HepG2 (cell line): Measurements from ENCODE around the gene SLC2A10. TPM values are rescaled to one million over a fixed set of nuclear protein-coding genes. Genes with fewer than 3 reads are reported as not detected.

Source experiments
- BHLHE40 ChIP-seq: IDR thresholded peaks from 2 replicates; pipeline ENCODE4 v1.6.1; 2011; ENCODE audit warnings: low read length, improper control_type of control experiment
- GMEB1 ChIP-seq: sonication (generic); formaldehyde crosslinking; IDR thresholded peaks from 2 replicates; pipeline ENCODE4 v1.5.1; 2020; ENCODE audit warnings: missing genetic modification reagents, mild to moderate bottlenecking, borderline replicate concordance
- PAX8 ChIP-seq: sonication (generic); formaldehyde crosslinking; IDR thresholded peaks from 2 replicates; pipeline ENCODE4 v1.8.0; 2022; ENCODE audit warnings: mild to moderate bottlenecking, missing genetic modification reagents, borderline replicate concordance
- SMAD1 ChIP-seq: sonication (generic); formaldehyde crosslinking; IDR thresholded peaks from 2 replicates; pipeline ENCODE4 v1.4.0; 2020; ENCODE audit warnings: missing genetic modification reagents, low read depth, mild to moderate bottlenecking, borderline replicate concordance
- ZNF235 ChIP-seq: sonication (generic); formaldehyde crosslinking; IDR thresholded peaks from 2 replicates; pipeline ENCODE4 v1.8.1; 2023; ENCODE audit warnings: mild to moderate bottlenecking, missing genetic modification reagents, borderline replicate concordance
- ZNF274 ChIP-seq: sonication (generic); formaldehyde crosslinking; IDR thresholded peaks from 2 replicates; pipeline ENCODE4 v1.5.1; 2020; ENCODE audit warnings: mild to moderate bottlenecking, missing genetic modification reagents
- polyA plus RNA-seq, 8 experiments: library from polyadenylated mRNA; depleted of rRNA in 3 of 8; stranded (reverse) in 7 of 8; unstranded in 1 of 8; fragments of >200 nt; fragmentation: Illumina TruSeq in 4 of 8; extraction: Trizol in 4 of 8; gene quantifications; 2 replicates each; pipeline versions ENCODE4 v1.2.1 to v1.2.3, GENCODE V29; 2011 to 2016; ENCODE audit warnings: low read depth in 4 of 8, missing spikeins in 1 of 8, mixed read lengths in 1 of 8; ENCODE audit not compliant: insufficient read depth in 1 of 8
- total RNA-seq, 5 experiments: library from RNA; depleted of rRNA; stranded (reverse); fragments of >200 nt; fragmentation: Illumina TruSeq; extraction: Trizol; gene quantifications; 2 replicates each; pipeline ENCODE4 v1.2.3, GENCODE V29; 2016; ENCODE audit warnings: low read depth in 1 of 5
- TF ChIP-seq, protein P1 (sequence below): sonication (generic); formaldehyde crosslinking; IDR thresholded peaks from 2 replicates; pipeline ENCODE4 v1.4.0; 2020; ENCODE audit warnings: mild to moderate bottlenecking, missing genetic modification reagents
- TF ChIP-seq, protein P2 (sequence below): sonication (generic); formaldehyde crosslinking; IDR thresholded peaks from 2 replicates; pipeline ENCODE4 v1.4.0; 2020; ENCODE audit warnings: missing genetic modification reagents
- TF ChIP-seq, protein P3 (sequence below): sonication (generic); formaldehyde crosslinking; IDR thresholded peaks from 2 replicates; pipeline ENCODE4 v1.4.0; 2020; ENCODE audit warnings: missing genetic modification reagents, borderline replicate concordance

SLC2A10 gene
- total and polyA plus RNA-seq, 2 of the 13 experiments (the other 11 are each of a cell fraction or from before 2014, with no cell fraction given) = 16.0 to 18.4 TPM

DNA sequence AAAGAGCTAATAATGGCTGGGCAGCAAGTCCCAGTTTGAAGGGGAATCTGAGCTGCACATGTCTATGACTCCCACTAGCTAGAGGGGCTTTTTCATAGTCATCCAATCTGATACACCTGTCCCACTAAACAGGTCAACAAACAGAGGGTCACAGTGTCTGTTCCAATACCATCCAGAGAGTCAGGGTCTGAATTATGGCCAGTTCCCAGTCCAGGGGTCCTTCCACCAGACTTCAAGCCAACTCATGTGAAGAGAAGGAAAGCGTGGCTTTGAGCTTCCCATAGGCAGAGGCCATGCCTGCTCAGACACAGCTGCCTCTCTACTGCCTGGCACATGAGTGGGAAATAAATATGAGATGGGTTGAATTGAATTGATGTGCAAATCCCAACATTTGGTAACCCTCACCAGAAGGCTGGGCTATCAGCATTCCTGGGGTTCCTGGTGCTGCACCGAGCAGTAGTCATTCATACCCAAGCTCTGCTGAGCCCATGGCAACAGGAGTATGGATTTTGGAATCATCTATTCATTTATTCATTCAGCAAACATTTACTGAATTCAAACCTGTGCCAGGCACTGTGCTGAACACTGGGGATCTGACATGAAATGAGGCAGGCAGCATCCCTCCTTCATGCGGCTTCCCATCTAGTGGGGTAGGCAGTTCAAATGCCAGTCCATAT, 37.4 kb upstream of the SLC2A10 start (continued):
- TF ChIP-seq, protein P1, sequence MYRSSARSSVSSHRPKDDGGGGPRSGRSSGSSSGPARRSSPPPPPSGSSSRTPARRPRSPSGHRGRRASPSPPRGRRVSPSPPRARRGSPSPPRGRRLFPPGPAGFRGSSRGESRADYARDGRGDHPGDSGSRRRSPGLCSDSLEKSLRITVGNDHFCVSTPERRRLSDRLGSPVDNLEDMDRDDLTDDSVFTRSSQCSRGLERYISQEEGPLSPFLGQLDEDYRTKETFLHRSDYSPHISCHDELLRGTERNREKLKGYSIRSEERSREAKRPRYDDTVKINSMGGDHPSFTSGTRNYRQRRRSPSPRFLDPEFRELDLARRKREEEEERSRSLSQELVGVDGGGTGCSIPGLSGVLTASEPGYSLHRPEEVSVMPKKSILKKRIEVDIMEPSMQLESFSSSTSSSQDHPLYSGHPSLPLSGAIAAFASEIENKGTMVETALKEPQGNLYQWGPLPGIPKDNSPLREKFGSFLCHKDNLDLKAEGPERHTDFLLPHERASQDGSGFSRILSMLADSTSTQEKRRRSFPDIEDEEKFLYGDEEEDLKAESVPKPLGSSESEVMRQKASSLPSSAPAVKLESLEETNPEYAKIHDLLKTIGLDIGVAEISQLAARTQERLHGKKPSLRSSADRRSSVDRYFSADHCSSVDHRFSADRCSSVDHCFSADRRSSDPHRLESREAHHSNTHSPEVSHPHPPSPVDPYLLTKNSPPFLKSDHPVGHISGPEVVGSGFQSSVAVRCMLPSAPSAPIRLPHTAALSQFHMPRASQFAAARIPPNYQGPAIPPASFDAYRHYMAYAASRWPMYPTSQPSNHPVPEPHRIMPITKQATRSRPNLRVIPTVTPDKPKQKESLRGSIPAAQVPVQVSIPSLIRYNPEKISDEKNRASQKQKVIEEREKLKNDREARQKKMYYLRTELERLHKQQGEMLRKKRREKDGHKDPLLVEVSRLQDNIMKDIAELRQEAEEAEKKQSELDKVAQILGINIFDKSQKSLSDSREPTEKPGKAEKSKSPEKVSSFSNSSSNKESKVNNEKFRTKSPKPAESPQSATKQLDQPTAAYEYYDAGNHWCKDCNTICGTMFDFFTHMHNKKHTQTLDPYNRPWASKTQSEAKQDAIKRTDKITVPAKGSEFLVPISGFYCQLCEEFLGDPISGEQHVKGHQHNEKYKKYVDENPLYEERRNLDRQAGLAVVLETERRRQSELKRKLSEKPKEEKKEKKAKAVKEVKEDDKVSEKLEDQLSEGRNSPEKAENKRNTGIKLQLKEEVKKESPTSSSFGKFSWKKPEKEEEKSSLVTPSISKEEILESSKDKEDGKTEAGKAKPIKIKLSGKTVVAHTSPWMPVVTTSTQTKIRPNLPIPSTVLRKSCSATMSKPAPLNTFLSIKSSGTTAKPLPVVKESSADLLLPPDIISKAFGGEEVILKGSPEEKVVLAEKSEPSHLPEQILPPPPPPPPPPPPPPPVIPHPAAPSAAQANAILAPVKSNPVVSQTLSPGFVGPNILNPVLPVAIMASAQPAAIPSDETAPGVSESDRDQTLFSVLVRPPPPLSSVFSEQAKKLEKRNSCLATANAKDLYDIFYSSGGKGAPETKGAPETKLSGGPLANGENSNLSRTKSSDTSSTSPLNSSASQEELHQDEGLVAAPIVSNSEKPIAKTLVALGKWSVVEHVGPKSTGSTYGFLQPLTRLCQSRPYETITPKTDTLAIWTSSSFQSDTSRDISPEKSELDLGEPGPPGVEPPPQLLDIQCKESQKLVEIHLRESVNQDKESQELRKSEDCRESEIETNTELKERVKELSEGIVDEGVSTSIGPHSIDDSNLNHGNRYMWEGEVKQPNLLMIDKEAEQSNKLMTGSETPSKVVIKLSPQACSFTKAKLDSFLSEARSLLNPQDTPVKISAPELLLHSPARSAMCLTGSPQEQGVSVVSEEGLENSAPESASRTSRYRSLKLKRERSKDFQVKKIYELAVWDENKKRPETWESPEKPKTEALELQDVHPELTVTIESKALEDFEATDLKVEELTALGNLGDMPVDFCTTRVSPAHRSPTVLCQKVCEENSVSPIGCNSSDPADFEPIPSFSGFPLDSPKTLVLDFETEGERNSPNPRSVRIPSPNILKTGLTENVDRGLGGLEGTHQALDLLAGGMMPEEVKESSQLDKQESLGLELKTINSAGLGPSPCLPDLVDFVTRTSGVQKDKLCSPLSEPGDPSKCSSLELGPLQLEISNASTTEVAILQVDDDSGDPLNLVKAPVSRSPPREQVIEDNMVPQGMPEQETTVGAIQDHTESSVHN = 0 out of 2 replicates have a peak, but pooled peaks have one; percentile 57
- TF ChIP-seq, protein P2, sequence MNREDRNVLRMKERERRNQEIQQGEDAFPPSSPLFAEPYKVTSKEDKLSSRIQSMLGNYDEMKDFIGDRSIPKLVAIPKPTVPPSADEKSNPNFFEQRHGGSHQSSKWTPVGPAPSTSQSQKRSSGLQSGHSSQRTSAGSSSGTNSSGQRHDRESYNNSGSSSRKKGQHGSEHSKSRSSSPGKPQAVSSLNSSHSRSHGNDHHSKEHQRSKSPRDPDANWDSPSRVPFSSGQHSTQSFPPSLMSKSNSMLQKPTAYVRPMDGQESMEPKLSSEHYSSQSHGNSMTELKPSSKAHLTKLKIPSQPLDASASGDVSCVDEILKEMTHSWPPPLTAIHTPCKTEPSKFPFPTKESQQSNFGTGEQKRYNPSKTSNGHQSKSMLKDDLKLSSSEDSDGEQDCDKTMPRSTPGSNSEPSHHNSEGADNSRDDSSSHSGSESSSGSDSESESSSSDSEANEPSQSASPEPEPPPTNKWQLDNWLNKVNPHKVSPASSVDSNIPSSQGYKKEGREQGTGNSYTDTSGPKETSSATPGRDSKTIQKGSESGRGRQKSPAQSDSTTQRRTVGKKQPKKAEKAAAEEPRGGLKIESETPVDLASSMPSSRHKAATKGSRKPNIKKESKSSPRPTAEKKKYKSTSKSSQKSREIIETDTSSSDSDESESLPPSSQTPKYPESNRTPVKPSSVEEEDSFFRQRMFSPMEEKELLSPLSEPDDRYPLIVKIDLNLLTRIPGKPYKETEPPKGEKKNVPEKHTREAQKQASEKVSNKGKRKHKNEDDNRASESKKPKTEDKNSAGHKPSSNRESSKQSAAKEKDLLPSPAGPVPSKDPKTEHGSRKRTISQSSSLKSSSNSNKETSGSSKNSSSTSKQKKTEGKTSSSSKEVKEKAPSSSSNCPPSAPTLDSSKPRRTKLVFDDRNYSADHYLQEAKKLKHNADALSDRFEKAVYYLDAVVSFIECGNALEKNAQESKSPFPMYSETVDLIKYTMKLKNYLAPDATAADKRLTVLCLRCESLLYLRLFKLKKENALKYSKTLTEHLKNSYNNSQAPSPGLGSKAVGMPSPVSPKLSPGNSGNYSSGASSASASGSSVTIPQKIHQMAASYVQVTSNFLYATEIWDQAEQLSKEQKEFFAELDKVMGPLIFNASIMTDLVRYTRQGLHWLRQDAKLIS = no peak
- TF ChIP-seq, protein P3, sequence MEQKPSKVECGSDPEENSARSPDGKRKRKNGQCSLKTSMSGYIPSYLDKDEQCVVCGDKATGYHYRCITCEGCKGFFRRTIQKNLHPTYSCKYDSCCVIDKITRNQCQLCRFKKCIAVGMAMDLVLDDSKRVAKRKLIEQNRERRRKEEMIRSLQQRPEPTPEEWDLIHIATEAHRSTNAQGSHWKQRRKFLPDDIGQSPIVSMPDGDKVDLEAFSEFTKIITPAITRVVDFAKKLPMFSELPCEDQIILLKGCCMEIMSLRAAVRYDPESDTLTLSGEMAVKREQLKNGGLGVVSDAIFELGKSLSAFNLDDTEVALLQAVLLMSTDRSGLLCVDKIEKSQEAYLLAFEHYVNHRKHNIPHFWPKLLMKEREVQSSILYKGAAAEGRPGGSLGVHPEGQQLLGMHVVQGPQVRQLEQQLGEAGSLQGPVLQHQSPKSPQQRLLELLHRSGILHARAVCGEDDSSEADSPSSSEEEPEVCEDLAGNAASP (CRISPR knock-in tag) = no peak
- no peak for TF ChIP-seq SMAD1 (CRISPR knock-in tag)
- no peak for TF ChIP-seq ZNF274
- no peak for TF ChIP-seq BHLHE40
- TF ChIP-seq PAX8 (CRISPR knock-in tag) = 0 out of 2 replicates have a peak, but pooled peaks have one; percentile 23
- peak; percentile 81; the same call in 1 of the 2 replicates for TF ChIP-seq ZNF235 (CRISPR knock-in tag)
- 0 out of 2 replicates have a peak, but pooled peaks have one; percentile 5 for TF ChIP-seq GMEB1 (CRISPR knock-in tag)
